ENCODE results near the gene NOTCH2NLA. TPM values are rescaled to one million over a fixed set of nuclear protein-coding genes. Genes with fewer than 3 reads are reported as not detected.
"Not testable (repeated sequence)": the region's sequence is repeated elsewhere in the genome, so short reads cannot be mapped to it uniquely, and the experiment has no call there.

The NOTCH2NLA gene
- total RNA-seq (2014; rRNA removed; shearing (Covaris generic)) (12.1 and 13.4 TPM in 2 replicates), polyA plus RNA-seq (2016; fragmentation: Nextera tagmentation; extraction: Ambion mirVana) (3.6 and 5.1 TPM in 2 replicates)
- long read RNA-seq, partial matches to known transcripts: 0 of 5 reads
- long read RNA-seq, other reads (novel, unspliced or antisense): 1 of 5 reads

DNA sequence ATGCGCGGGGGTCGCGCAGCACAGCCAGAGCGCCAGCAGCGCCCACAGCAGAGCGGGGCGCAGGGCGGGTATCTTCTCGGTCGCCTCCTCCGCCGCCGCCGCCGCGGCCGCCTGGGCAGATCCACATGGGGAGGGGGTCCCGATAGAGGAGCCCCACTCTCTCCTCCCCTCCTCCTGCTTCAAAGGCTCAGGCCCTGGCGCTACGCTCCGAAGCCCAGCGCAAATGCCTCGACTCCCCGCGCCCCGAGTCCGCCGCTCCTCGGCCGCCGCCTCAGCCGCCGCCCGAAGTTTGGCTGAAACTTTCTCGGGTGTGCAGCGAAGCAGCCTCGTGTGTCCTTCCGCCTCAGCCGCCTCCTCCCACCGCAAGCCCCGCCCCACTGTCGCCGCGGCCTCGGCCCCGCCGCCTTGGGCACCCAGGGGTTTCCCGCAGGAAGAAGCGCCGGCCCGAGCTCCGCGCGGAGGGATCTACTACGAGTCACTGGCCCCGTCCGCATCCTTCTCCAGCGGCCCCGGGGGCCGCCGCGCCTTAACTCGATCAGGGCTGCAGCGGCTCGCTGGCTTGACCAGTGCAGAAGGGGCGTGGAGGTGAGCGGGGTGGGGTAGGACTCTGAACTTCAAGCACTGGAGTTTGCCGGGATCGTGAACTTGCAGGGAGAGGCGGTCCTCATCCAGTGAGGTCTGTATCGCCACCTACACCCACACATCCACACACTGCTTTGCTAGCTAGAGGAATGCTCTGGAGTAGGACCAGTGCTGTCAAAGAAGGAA is at the start of gene NOTCH2NLA:
Gene NOTCH2NLA (minus strand): TSS at position 312 of the 768 bp plus-strand sequence. CDS start 39,684 bp downstream, outside the sequence.
- H3K36me3 ChIP-seq (ENCODE audit: insufficient read depth); H4K20me1 ChIP-seq (replicated peaks; ENCODE audit: insufficient read depth); H3K9me3 Mint-ChIP-seq; H3K27me3 ChIP-seq (ENCODE audit: insufficient read depth); H3K27ac ChIP-seq (ENCODE audit: low read depth); H3K79me2 ChIP-seq (replicated peaks; ENCODE audit: insufficient read depth); H3K27ac Mint-ChIP-seq; H3K9me2 ChIP-seq (ENCODE audit: insufficient read depth); DNase-seq (ENCODE audit: low spot score); H3K4me1 Mint-ChIP-seq; H3K4me1 ChIP-seq (ENCODE audit: insufficient read depth); H3K36me3 Mint-ChIP-seq (ENCODE audit: low read depth); H2AFZ ChIP-seq; H3K27me3 Mint-ChIP-seq (ENCODE audit: insufficient read depth, low read depth, poor library complexity); H3F3A ChIP-seq (replicated peaks; ENCODE audit: low read depth): not testable (repeated sequence)
- H3K4me3 Mint-ChIP-seq: peak within 1 kb of the TSS; percentile 68
- Histone ChIP-seq H3K4me3 (peak within 1 kb of the TSS; percentile 56), H3K4me2 (peak within 1 kb of the TSS; percentile 73; the same call in 1 of the 2 replicates)
- peak; percentile 100 for ATAC-seq

DNA sequence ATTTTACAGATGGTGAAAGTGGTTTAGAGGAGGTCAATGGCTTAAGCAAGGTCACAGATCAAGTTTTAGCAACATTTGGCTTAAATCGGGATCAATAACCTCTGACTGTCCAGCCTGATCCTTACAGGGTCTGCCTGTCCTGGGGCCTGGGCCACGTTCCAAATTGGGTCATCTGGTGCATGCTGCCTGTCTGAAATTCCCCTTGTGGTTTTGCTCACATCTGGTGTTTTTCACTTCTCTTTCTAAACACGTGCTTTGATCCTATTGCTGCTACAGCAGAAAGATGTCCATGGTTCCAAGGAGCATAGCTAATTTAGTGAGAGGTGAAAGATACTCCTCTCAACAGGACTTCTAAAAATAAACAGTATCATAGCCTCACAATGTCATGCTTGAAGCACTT is 49.5 kb upstream of the NOTCH2NLA start:
- not testable (repeated sequence) for DNase-seq (ENCODE audit: low spot score); H3K9me2 ChIP-seq (ENCODE audit: insufficient read depth); H3K4me3 Mint-ChIP-seq; H3F3A ChIP-seq (replicated peaks; ENCODE audit: low read depth); H3K9me3 Mint-ChIP-seq; H3K27me3 ChIP-seq (ENCODE audit: insufficient read depth); H3K79me2 ChIP-seq (replicated peaks; ENCODE audit: insufficient read depth); H3K4me1 ChIP-seq (ENCODE audit: insufficient read depth); ATAC-seq; H3K4me1 Mint-ChIP-seq; H3K27me3 Mint-ChIP-seq (ENCODE audit: insufficient read depth, low read depth, poor library complexity); H3K27ac ChIP-seq (ENCODE audit: low read depth); H3K4me3 ChIP-seq; H4K20me1 ChIP-seq (replicated peaks; ENCODE audit: insufficient read depth); H3K36me3 Mint-ChIP-seq (ENCODE audit: low read depth); H3K4me2 ChIP-seq; H3K36me3 ChIP-seq (ENCODE audit: insufficient read depth); H3K27ac Mint-ChIP-seq; H2AFZ ChIP-seq

DNA sequence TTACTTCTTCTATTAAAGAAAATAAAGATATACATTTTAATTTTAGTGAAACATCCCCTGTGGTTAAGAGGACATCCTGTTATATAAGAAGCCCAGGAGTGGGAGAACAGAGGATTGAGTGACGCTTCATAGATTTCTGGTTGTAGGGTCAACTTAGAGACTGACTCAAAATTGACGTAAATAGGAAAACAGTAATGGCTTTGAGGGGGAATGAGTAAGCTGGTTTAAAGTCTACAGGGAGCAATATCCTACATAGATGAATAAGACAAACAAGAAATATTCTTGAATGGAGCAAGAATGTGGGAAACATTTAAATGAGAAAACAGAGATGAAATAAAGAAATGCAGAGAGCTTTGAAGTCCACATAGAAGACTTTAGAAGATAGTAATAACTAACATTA is 48.3 kb upstream of the NOTCH2NLA start:
- H3K27ac ChIP-seq (ENCODE audit: low read depth); H2AFZ ChIP-seq; H3K4me3 Mint-ChIP-seq; H3K4me3 ChIP-seq; H3K27me3 ChIP-seq (ENCODE audit: insufficient read depth); H4K20me1 ChIP-seq (replicated peaks; ENCODE audit: insufficient read depth); H3K27me3 Mint-ChIP-seq (ENCODE audit: insufficient read depth, low read depth, poor library complexity); H3K27ac Mint-ChIP-seq; H3K36me3 ChIP-seq (ENCODE audit: insufficient read depth); H3K4me1 Mint-ChIP-seq; H3K36me3 Mint-ChIP-seq (ENCODE audit: low read depth); H3K9me3 Mint-ChIP-seq; H3F3A ChIP-seq (replicated peaks; ENCODE audit: low read depth); H3K4me2 ChIP-seq; H3K9me2 ChIP-seq (ENCODE audit: insufficient read depth); DNase-seq (ENCODE audit: low spot score); H3K79me2 ChIP-seq (replicated peaks; ENCODE audit: insufficient read depth); ATAC-seq; H3K4me1 ChIP-seq (ENCODE audit: insufficient read depth): not testable (repeated sequence)

DNA sequence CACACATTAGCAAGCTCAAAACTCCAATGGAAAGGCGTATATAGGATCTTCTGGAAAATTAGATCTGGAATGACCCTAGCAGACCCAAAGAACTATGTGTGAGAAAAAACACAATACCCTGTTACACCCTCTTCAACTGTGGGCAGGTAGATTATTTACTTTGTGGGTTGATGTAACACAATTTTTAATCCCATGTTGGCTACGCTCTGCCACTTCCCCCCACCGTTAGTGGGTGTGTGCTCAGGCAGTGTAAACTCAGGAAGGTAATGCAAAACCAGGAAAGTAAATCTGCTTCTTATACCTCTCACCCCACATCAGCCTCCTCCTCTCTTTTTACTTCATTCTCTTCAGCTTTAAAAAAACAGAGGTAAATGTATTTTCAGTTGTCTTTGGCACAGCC is 45.3 kb upstream of the NOTCH2NLA start:
- H3K36me3 ChIP-seq (ENCODE audit: insufficient read depth); H3K4me2 ChIP-seq; H3K27me3 ChIP-seq (ENCODE audit: insufficient read depth); H3K79me2 ChIP-seq (replicated peaks; ENCODE audit: insufficient read depth); H3K27ac ChIP-seq (ENCODE audit: low read depth); H3K27me3 Mint-ChIP-seq (ENCODE audit: insufficient read depth, low read depth, poor library complexity); H3K4me1 ChIP-seq (ENCODE audit: insufficient read depth); H3K9me2 ChIP-seq (ENCODE audit: insufficient read depth); H3K4me3 ChIP-seq; H3K9me3 Mint-ChIP-seq; H3K4me3 Mint-ChIP-seq; H2AFZ ChIP-seq; H3K4me1 Mint-ChIP-seq; DNase-seq (ENCODE audit: low spot score); H3K36me3 Mint-ChIP-seq (ENCODE audit: low read depth); H4K20me1 ChIP-seq (replicated peaks; ENCODE audit: insufficient read depth); H3F3A ChIP-seq (replicated peaks; ENCODE audit: low read depth); H3K27ac Mint-ChIP-seq; ATAC-seq: not testable (repeated sequence)

DNA sequence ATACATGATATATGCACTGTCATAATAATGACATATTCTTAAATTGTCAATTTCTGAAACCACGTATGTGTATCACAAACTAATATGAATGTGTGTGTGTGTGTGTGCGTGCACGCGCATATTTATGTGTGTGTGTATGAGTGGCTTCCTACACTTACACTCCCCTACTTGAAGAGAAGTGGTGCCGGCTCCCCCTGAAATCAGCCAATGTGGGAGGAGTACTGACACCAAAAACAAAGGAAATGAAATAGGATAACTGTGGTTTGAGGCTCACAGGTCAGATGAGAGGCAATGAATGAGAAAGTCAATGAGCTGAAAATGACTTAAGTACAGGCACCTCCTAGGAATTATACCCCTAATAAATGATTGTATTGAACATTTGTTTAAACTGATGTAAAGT is 44.4 kb upstream of the NOTCH2NLA start:
- not testable (repeated sequence) for H3K36me3 Mint-ChIP-seq (ENCODE audit: low read depth); H3K79me2 ChIP-seq (replicated peaks; ENCODE audit: insufficient read depth); H3F3A ChIP-seq (replicated peaks; ENCODE audit: low read depth); H3K27me3 Mint-ChIP-seq (ENCODE audit: insufficient read depth, low read depth, poor library complexity); H3K4me1 Mint-ChIP-seq; H3K4me3 Mint-ChIP-seq; H3K9me2 ChIP-seq (ENCODE audit: insufficient read depth); H3K27ac ChIP-seq (ENCODE audit: low read depth); H3K4me1 ChIP-seq (ENCODE audit: insufficient read depth); H3K27ac Mint-ChIP-seq; H3K4me2 ChIP-seq; H3K4me3 ChIP-seq; H3K9me3 Mint-ChIP-seq; H3K27me3 ChIP-seq (ENCODE audit: insufficient read depth); H4K20me1 ChIP-seq (replicated peaks; ENCODE audit: insufficient read depth); DNase-seq (ENCODE audit: low spot score); ATAC-seq; H3K36me3 ChIP-seq (ENCODE audit: insufficient read depth); H2AFZ ChIP-seq

DNA sequence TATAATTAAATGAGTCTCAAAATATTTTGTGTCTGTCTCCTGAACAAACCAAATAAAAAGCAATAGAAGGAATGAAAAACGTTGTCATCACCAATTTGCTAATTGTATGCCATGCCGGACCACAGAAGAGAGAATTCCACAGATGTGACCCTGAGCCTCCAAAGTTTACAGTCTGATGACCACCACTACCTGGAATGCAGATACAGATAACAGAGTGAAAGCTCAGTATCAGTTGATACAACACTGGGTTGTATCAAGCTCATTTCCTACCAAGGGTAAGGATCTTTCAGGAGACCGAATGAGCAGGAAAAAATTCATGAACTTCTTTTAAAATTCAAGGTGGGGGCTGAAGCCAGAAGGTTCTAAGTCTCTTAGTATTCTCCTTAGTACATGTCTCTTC is 43.9 kb upstream of the NOTCH2NLA start:
- not testable (repeated sequence) for H3K27me3 Mint-ChIP-seq (ENCODE audit: insufficient read depth, low read depth, poor library complexity); H3K27ac ChIP-seq (ENCODE audit: low read depth); H3K4me1 Mint-ChIP-seq; H3K9me2 ChIP-seq (ENCODE audit: insufficient read depth); H3K36me3 ChIP-seq (ENCODE audit: insufficient read depth); H3K27me3 ChIP-seq (ENCODE audit: insufficient read depth); H3K4me3 ChIP-seq; H4K20me1 ChIP-seq (replicated peaks; ENCODE audit: insufficient read depth); H3K9me3 Mint-ChIP-seq; H3K27ac Mint-ChIP-seq; H3K36me3 Mint-ChIP-seq (ENCODE audit: low read depth); H3K4me3 Mint-ChIP-seq; H3K4me1 ChIP-seq (ENCODE audit: insufficient read depth); H3K4me2 ChIP-seq; H3F3A ChIP-seq (replicated peaks; ENCODE audit: low read depth); ATAC-seq; H3K79me2 ChIP-seq (replicated peaks; ENCODE audit: insufficient read depth); H2AFZ ChIP-seq; DNase-seq (ENCODE audit: low spot score)
